Uterus (tissue), 4 donors: Measurements from ENCODE around the gene RMND5A. TPM values are rescaled to one million over a fixed set of nuclear protein-coding genes. Genes with fewer than 3 reads are reported as not detected.

Source experiments
- DNase-seq, 2 donors: peaks; one replicate each; pipeline ENCODE4 v3.0.0-alpha.2; 2019 to 2020
- H3K27ac ChIP-seq, 2 donors: fragments of 200-600 bp; sonication (generic); 1 replicate in 1 of 2; 2 replicates in 1 of 2; pipeline ENCODE4 v1.5.1; 2016 to 2018
- H3K27me3 ChIP-seq, 2 donors: fragments of 200-600 bp; sonication (generic); one replicate each; pipeline ENCODE4 v1.5.1; 2018 to 2019; ENCODE audit warnings: control low read depth in 1 of 2
- H3K36me3 ChIP-seq, 2 donors: fragments of 200-600 bp; sonication (generic); one replicate each; pipeline ENCODE4 v1.5.1; 2019; ENCODE audit warnings: control low read depth in 1 of 2
- H3K4me1 ChIP-seq, 2 donors: fragments of 200-600 bp; sonication (generic); one replicate each; pipeline ENCODE4 v1.5.1; 2018 to 2019; ENCODE audit warnings: control low read depth in 1 of 2
- H3K4me3 ChIP-seq, 2 donors: fragments of 200-600 bp; sonication (generic); 1 replicate in 1 of 2; 2 replicates in 1 of 2; pipeline ENCODE4 v1.5.1; 2018 to 2019; ENCODE audit warnings: mild to moderate bottlenecking in 1 of 2
- H3K9me3 ChIP-seq, 2 donors: fragments of 200-600 bp; sonication (generic); one replicate each; pipeline ENCODE4 v1.5.1; 2019; ENCODE audit warnings: control low read depth in 1 of 2
- CTCF ChIP-seq, 4 experiments: fragments of 200-600 bp in 2 of 4; fragments of 450-650 bp in 2 of 4; sonication (generic) in 2 of 4; IDR thresholded peaks; one replicate each; pipeline ENCODE4 v1.5.1; 2016 to 2019; ENCODE audit warnings: antibody characterized with exemption in 4 of 4, mild to moderate bottlenecking in 2 of 4, moderate library complexity in 1 of 4
- POLR2A ChIP-seq, 2 donors: fragments of 450-650 bp; IDR thresholded peaks; one replicate each; pipeline ENCODE4 v1.6.1; 2016; ENCODE audit warnings: antibody characterized with exemption in 2 of 2, mild to moderate bottlenecking in 1 of 2, moderate library complexity in 1 of 2
- intact Hi-C: fragments of 100-400 bp; cut with DNase I; formaldehyde crosslinking; loops from one replicate; pipeline ENCODE4 v1.15.1; 2023; ENCODE audit warnings: low total_unique reads
- total RNA-seq, 4 donors: library from RNA; depleted of rRNA in 3 of 4; stranded (reverse); fragments of >200 nt in 3 of 4; gene quantifications; one replicate each; pipeline versions ENCODE4 v1.1.0 to v1.2.4, GENCODE V29; 2014 to 2023
- donor health status: DM: yes; HTN: yes; CAD: no.

RMND5A gene
- total RNA-seq, 4 donors from 2014 or later: 33.6 to 71.5 (median 38.0) TPM

GRCh38 chr2:86821842-86822241, 101.8 kb downstream of the RMND5A start:
- no peak overlapping the region for H3K4me3 ChIP-seq
- H3K9me3 ChIP-seq: peaks cover 0 to 4% of the 10 kb centered on the region in 2 donors
- no peak for TF ChIP-seq CTCF (IDR thresholded peaks at IDR 0.05)
- TF ChIP-seq POLR2A (IDR thresholded peaks at IDR 0.05): no peak
- no peaks in the 10 kb centered on the region for H3K27me3 ChIP-seq
- no peak for DNase-seq
- no peak overlapping the region for H3K27ac ChIP-seq
- H3K36me3 ChIP-seq: no peaks in the 10 kb centered on the region
- H3K4me1 ChIP-seq: no peaks in the 10 kb centered on the region
- intact Hi-C loops: no loop called here

- Histone ChIP-seq H3K9me3 (peaks cover 0 to 4% of the 10 kb centered on the region in 2 donors), H3K36me3 (no peaks in the 10 kb centered on the region), H3K27me3 (no peaks in the 10 kb centered on the region), H3K27ac (no peak overlapping the region), H3K4me1 (no peaks in the 10 kb centered on the region), H3K4me3 (no peak overlapping the region)
- no peak for DNase-seq
- intact Hi-C loops: no loop called here
- TF ChIP-seq POLR2A (IDR thresholded peaks at IDR 0.05): no peak
- no peak for TF ChIP-seq CTCF (IDR thresholded peaks at IDR 0.05)
Measured at GRCh38 chr2:86822668-86823345, 102.7 kb downstream of the RMND5A start.

- intact Hi-C loops: no loop called here
- Histone ChIP-seq H3K4me1 (no peaks in the 10 kb centered on the region), H3K36me3 (no peaks in the 10 kb centered on the region), H3K27me3 (no peaks in the 10 kb centered on the region), H3K4me3 (no peak overlapping the region), H3K27ac (no peak overlapping the region), H3K9me3 (peaks cover 0 to 4% of the 10 kb centered on the region in 2 donors)
- TF ChIP-seq CTCF (IDR thresholded peaks at IDR 0.05): no peak
- no peak for TF ChIP-seq POLR2A (IDR thresholded peaks at IDR 0.05)
- DNase-seq: no peak
Measured at GRCh38 chr2:86825036-86825692, 105.1 kb downstream of the RMND5A start.

- H3K4me1 ChIP-seq: no peaks in the 10 kb centered on the region
- no peak for DNase-seq
- H3K27ac ChIP-seq: no peak overlapping the region
- peaks cover 0 to 4% of the 10 kb centered on the region in 2 donors for H3K9me3 ChIP-seq
- TF ChIP-seq CTCF (IDR thresholded peaks at IDR 0.05) (no peak), POLR2A (IDR thresholded peaks at IDR 0.05) (no peak)
- intact Hi-C loops: no loop called here
- no peaks in the 10 kb centered on the region for H3K36me3 ChIP-seq
- no peaks in the 10 kb centered on the region for H3K27me3 ChIP-seq
- no peak overlapping the region for H3K4me3 ChIP-seq
Measured at GRCh38 chr2:86825693-86826381, 105.7 kb downstream of the RMND5A start.

GRCh38 chr2:86826951-86827350, 106.9 kb downstream of the RMND5A start:
- Histone ChIP-seq H3K27ac (no peak overlapping the region), H3K9me3 (peaks cover 0 to 4% of the 10 kb centered on the region in 2 donors), H3K36me3 (no peaks in the 10 kb centered on the region), H3K4me1 (no peaks in the 10 kb centered on the region), H3K4me3 (no peak overlapping the region), H3K27me3 (no peaks in the 10 kb centered on the region)
- TF ChIP-seq POLR2A (IDR thresholded peaks at IDR 0.05) (no peak), CTCF (IDR thresholded peaks at IDR 0.05) (no peak)
- intact Hi-C loops: no loop called here
- no peak for DNase-seq
